ENCODE results near the gene EVI5L.
"Not testable (repeated sequence)": the region's sequence is repeated elsewhere in the genome, so short reads cannot be mapped to it uniquely, and the experiment has no call there.

The EVI5L gene

GRCh38 chr19:7858109-7858770 lies 28.2 kb downstream of the EVI5L start:
- intact Hi-C loops (cut with DNase I), result no loop called here
- DNase-seq, result peak in 3 of 10 donors; percentile 39 to 82 (median 73)

- DNase-seq, result peak in 2 of 10 donors; percentile 37 to 66
- intact Hi-C loops (cut with DNase I), result not testable (repeated sequence)
Measured at GRCh38 chr19:7859087-7859486, 29.1 kb downstream of the EVI5L start.

GRCh38 chr19:7859831-7860713 lies 30.1 kb downstream of the EVI5L start:
- DNase-seq, result peak in 3 of 10 donors; percentile 63 to 72 (median 66)
- intact Hi-C loops (cut with DNase I), result no loop called here

DNA sequence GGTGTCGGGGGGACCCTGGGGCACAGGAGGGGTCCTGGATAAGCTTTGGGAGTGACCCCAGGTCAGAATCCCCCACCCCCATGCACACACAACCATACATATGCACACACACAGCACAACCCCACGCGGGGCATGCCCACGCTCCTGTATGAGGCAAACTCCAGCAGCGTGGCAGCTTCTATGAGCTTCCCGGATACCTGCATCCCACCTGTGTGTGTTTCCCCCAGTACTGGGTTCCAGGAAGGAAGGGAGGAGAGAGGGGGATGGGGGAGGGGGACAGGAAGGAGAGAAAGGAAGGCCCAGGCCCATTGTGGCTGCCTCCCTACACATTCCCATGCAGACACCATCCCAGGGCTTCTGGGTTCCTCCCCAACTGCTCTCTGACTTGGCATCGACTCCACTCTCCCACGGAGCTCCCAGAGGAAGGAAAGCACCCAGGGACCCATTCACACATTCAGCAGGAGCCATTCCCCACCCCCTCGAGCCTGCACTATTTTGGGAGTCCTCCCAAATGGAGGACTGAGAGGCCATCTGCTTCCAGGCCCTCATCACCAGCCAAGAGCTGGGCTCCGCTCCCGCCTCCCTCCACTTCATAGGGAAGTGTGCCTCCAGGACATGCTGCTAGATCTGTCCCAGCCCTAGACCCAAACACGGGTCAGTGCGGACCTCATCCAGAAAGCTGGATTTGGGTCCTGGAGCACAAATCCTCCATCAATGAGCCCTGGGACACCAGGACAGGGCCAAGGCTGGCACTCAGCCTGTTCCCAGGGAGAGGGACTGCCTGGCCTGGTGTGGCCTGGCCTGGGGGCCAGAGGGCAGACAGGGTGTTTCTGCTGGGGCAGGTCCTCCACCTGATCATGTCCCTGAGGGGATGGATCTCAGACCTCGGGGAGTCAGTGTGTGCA lies 30.9 kb downstream of the EVI5L start:
- intact Hi-C loops (cut with DNase I), result no loop called here
- DNase-seq, result peak in 8 of 10 donors; percentile 76 to 97 (median 82)

- intact Hi-C loops (cut with DNase I), result no loop called here
- DNase-seq, result peak in 3 of 10 donors; percentile 78 to 87 (median 86)
Measured at GRCh38 chr19:7861619-7862412, 31.8 kb downstream of the EVI5L start.

- intact Hi-C loops (cut with DNase I), result no loop called here
- DNase-seq, result peak in 2 of 10 donors; percentile 54 to 88
Measured at GRCh38 chr19:7862413-7862951, 32.5 kb downstream of the EVI5L start.

DNA sequence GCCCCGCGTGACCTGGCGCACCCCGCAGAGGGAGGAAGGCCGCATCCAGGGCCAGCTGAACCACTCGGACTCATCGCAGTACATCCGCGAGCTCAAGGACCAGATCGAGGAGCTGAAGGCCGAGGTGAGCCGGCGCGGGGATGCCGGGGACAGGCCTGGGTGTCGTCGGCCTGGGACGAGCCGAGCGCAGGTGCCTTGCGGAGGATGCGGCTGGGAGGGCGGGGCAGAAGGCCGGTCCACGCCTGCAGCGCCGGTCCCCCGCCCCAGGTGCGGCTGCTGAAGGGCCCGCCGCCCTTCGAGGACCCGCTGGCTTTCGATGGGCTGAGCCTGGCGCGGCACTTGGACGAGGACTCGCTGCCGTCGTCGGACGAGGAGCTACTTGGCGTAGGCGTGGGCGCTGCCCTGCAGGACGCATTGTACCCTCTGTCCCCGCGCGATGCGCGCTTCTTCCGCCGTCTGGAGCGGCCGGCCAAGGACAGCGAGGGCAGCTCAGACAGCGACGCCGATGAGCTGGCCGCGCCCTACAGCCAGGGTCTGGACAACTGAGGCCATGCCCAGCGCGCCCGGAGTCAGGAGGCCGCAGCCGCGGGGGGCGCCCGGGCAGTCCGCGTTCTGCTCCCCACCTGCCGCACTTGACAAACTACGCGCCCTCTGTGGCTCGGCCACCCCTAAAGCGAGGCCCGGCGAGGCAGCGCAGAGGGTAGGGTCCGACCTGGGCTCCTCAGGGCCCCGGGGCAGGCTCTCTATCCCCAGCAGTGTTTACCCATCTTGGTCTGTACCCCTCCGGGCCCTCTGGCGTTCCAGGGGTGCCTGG lies 33.3 kb downstream of the EVI5L start:
- intact Hi-C loops (cut with DNase I), result no loop called here
- peak in 2 of 10 donors; percentile 75 to 80 for DNase-seq

DNA sequence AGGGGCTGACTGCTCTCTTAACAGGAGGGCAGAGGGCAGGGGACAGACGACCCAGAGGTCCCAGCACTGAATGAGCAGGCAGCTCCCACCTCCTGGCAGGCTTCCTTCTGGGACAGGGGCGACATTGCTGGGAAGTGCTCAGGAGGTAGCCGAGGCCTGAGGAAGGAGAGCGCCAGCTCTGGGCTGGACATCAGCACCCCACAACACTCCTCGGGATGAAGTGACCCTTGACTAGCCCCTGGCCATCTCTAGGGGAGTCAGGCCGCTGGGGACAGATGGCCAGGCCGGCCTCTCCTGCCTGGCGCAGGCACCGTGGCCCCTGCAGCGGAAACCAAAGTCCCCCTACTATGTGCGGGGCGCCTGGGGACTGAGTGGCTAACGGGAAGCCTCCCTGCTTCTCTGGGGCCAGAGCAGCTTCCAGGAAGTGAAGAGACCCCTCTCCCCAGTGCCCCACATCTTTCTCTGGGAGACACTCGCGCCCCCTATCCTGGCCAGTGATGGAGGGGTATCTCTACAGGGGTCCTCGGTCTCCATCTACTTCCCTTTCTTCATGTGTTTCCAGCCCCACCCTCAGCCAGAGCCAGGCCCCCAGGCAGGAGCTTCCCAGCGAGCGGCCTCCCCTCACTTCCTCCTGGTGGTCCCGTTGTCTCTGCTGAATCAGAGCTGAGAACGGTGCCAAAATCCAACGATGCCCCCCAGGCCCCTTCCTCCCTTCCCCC lies 34.1 kb downstream of the EVI5L start:
- intact Hi-C loops (cut with DNase I), result no loop called here
- peak in 1 of 10 donors; percentile 65 for DNase-seq

- intact Hi-C loops (cut with DNase I), result no loop called here
- peak in 3 of 10 donors; percentile 57 to 69 (median 57) for DNase-seq
Measured at GRCh38 chr19:7864690-7865074, 34.7 kb downstream of the EVI5L start.

DNA sequence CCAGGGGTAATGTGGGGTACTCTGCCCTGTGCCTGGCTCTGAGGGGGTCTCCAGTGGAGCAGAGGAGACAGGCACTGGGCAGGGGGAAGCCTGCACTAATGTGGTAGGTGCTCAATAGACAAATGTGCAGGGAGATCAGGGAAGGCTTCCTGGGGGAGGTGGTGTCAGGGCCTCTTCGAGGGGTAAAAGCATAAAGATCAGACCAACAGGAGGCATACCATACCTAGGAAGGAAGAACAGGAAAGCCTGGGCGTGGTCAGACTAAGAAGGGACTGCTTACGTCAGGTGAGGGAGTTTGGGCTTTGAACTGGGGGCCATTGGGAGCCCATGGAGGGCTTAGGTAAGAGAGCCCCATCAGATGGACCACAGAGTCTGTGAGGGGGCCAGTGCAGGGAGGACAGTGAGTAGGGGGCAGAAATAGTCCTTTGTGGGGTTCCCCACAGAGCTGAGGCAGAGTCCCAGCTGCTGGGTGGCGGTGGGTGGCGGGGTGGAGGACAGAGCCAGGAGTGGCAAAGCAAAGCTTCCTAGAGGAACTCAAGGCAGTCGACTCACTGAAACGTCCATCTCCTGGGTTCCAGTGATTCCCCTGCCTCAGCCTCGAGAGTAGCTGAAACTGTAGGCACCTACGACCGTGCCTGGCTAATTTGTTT lies 35.4 kb downstream of the EVI5L start:
- intact Hi-C loops (cut with DNase I), result no loop called here
- peak in 3 of 10 donors; percentile 47 to 65 (median 52) for DNase-seq

DNA sequence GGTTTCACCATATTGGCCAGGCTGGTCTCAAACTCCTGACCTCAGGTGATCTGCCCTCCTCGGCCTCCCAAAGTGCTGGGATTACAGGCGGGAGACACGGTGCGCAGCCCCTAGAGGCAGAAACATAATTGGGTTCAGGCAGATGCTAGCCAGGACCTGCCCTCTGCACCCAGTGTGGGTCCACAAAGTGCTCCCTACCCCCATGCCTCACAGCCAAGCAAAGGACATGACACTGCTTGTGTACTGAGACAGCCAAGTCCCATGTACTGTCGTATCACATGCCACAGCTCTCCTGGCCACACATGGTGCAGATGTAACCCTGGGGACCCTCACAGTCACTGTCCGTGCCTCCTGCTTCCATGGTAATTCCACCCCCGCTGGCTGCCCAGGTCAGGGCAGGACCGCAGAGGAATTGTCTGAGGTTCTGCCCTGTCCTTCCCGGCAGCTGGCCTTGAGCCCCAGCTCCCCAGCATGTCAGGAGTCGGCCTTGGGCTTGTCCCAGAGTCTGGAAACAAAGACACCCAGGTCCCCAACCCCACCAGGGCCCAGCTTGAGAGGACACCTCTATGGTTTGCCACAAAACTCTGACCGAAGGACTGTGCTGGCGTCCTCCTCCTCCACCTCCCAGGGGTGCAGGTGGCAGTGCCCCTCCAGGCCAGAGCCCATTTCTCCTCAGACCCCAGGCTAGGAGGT lies 36.5 kb downstream of the EVI5L start:
- intact Hi-C loops (cut with DNase I), result no loop called here
- DNase-seq, result peak in 3 of 10 donors; percentile 45 to 80 (median 73)

GRCh38 chr19:7867092-7867844 lies 37.2 kb downstream of the EVI5L start:
- intact Hi-C loops (cut with DNase I), result no loop called here
- peak in 2 of 10 donors; percentile 21 to 84 for DNase-seq

DNA sequence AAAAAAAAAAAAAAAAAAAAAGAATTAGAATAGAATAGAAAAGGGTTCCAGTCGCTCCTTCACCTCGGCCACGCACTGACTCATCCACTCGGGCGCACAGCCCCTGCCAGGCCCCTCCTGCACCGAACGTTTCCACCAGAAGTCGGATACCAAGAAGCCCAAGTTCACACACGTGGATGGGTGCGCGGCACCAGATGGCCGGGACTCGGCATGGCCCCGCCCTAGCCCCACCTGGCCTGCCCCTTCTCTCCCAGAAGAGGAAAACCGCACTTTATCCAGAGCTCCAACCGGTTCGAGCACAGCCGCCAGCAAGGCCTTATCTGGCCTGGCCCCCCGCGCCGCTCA lies 38.3 kb downstream of the EVI5L start:
- intact Hi-C loops (cut with DNase I), result no loop called here
- DNase-seq, result peak in 1 of 10 donors; percentile 88

DNA sequence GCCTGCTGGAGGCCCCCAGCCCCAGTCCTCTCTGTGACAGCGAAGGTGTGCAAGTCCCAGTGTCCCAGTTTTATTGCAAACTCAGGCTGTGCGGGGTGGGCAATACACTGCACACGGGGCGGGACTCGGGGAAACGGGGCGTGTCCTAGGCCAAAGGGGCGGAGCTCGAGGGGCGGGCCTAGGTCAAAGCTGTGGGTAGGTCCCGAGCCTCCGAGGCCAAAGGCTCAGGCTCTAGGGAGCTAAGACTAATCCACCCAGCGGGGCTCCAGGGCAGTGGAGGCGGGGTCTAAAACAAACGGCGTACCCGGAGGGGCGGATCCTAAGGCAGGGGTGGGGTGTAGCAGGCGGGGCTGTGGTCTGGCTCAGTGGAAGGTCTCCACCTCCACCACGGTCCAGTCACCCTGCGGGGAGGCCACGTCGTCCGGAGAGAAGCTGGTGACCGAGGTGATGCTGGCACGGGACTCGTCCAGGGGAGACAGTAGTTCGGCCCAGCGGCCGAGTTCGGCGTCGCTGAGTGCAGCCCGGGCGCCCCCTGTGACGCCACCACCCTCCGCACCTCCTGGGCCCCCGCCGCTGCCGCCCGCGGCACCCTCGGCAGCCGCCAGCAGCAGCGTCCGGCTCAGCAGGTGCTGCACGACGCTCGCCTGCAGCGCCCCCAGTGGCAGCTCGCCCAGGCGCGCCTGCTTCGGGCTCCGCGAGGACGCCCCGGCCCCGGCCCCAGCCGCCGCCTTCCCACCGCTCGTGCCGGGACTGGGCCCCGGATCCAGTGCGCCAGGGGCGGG lies 38.8 kb downstream of the EVI5L start:
- intact Hi-C loops (cut with DNase I), result no loop called here
- peak in 6 of 10 donors; percentile 51 to 95 (median 63) for DNase-seq

GRCh38 chr19:7869453-7869909 lies 39.5 kb downstream of the EVI5L start:
- DNase-seq, result peak in 7 of 10 donors; percentile 42 to 95 (median 60)
- intact Hi-C loops (cut with DNase I), result no loop called here
